ENCODE data around the gene TDRKH.
A peak's percentile ranks its signal among the peaks of the same experiment; 100 is the strongest.
"Not testable (repeated sequence)": the region's sequence is repeated elsewhere in the genome, so short reads cannot be mapped to it uniquely, and the experiment has no call there.

TDRKH gene

DNA sequence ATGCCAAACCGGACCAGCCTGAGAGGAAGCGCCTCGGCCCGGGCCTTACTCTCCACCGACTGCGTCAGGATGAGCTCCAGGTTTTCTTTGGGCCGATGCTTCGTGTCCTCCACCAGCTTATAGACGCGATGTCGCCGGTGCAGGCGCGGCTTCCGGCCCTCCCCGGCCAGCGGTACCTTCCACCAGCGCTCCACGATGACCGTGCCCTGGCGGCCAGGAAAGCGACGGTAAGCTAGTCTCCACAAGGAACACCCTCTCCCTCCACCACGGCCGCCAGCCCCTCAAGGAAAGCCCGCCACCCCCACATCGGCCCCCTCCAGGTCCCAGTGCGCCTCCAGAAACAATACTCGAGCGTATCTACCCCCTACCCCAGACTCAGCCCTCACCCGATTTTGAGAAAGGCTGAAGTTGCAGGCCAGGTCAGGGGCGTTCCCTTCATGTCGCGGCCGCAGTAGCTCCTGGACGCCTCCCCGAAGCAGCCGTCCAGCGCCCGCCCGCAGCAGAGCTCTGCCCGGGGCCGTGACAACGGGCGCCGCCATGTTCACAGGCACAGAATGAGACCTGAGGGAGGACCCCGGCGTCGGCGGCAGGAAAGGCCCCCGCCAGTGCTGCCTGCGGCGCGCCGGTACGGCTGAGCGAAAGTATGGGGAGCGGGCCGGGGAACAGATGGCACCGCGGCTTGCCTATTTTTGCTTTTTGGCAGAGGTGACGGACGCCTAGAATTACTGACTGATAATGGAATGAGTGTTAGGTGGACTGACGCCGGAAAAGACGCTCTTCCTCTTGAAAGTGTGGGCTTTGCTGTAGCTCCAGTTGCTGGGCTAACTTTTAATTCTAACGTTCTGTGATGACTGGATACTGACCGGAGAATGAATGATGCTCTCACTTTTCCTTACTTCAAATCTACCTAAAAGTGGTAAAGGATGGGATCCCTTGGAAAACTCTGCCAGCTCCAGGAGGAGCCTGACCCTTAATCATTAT is 27.1 kb downstream of the TDRKH start, which contains the start of gene MRPL9:
Gene MRPL9 (minus strand): TSS at position 556 of the 981 bp plus-strand sequence. CDS start 17 bp downstream, at position 539.
- DNase-seq (ENCODE audit: low read depth): peak; percentile 85

DNA sequence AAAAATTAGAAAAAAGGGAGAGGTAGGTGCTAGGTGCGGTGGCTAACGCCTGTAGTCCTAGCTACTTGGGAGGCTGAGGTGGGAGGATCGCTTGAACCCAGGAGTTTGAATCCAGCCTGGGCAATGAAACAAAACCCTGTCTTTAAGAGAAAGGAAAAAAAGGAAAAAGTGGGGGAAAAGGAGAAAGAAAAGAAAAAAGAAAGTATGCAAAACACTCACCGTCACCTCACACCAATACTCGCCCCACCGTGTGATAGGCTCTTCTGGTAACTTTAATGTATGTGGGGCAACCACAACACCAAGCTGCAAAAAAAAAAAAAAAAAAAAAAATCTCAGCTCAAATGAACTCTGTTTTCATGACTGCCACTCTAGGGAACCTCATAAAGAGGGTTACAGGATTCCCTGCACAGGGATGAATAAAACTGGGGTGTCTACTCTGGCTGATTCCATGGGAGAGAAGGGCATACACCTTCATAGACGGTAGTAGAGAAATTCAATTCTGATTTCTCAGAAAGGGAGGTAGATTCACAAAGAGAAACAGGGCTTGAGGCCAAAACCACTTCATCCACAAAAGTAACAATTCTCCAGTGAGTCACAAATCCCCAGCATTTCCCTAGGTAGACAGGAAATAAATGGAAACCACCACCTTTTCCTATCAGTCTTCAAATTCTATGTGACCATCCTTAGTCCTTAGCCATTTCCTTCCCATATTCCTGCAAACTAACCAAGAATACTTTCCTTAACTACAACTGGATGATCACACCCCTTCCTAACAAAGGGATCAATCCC is 29.5 kb downstream of the TDRKH start:
- no peak for DNase-seq (ENCODE audit: low read depth)

DNA sequence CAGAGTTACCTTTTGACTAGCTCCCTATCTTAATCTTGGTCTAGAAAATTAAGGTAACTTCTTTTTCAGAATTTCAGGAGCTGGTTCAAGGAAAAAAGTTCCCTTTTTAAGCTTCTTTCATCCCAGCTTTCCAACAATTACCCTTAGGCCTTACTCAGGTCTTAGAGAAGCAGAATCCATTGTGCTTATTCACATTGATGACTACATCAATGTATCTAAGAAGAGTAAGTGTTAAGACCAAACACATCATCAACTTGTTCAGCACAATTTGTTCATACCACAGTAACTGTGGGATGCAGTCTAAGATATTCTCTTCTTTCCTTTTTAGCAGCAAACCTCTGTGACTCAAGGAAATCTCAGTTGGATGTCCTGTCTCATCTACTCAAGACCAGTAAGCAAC is 31.1 kb downstream of the TDRKH start:
- DNase-seq (ENCODE audit: low read depth): no peak

DNA sequence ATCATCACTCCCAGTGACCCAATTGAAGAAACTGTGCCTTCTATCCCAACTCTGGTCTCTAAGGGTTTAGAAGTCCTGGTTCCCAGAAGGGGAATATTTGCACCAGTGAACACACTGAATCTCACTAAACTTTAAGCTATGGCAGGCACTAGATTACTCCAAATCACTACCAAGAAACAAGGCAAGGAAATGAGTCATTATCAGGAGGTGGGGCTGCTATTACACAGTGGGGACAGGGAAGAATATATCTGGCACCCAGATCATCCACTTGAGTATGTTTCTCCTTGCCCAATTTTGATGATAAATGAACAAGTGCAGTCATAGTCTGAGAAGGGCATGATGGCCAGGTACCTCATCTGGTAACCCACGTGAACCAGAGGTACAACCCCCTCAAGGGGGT is 34.0 kb downstream of the TDRKH start:
- DNase-seq (ENCODE audit: low read depth): no peak

GRCh38 chr1:151741516-151741915 is 48.8 kb downstream of the TDRKH start:
- DNase-seq (ENCODE audit: low read depth): no peak

- DNase-seq (ENCODE audit: low read depth): no peak
These were observed 50.5 kb downstream of the TDRKH start for GRCh38 chr1:151739590-151740355.

GRCh38 chr1:151737479-151737878 is 52.8 kb downstream of the TDRKH start:
- no peak for DNase-seq (ENCODE audit: low read depth)

DNA sequence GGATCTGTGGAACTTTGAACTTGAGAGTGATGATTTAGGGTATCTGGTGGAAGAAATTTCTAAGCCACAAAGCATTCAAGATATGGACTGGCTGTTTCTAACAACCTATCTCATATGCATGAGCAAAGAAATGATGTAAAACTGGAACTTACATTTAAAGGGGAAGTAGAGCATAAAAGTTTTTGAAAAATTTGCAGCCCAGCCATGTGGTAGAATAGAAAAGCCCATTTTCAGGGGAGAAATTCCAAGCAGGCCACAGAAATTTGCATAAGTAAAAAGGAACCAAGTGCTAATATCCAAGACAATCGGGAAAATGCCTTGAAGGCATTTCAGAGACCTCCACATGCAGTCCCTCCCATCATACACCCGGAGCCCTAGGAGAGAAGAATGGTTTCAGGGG is 53.3 kb downstream of the TDRKH start:
- DNase-seq (ENCODE audit: low read depth): no peak

DNA sequence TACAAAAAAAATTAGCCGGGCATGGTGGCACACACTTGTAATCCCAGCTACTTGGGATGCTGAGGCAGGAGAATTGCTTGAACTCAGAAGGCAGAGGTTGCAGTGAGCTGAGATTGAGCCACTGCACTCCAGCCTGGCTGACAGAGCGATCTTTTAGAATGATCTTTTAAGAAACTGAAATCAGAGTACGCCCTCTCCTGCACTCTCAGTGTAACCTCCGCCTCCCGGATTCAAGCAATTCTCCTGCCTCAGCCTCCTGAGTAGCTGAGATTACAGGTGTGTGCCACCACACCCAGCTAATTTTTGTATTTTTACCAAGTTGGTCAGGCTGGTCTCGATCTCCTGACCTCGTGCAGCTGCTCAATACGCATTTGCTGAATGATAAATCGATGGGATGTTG is 56.3 kb downstream of the TDRKH start:
- not testable (repeated sequence) for DNase-seq (ENCODE audit: low read depth)

GRCh38 chr1:151733126-151733525 is 57.2 kb downstream of the TDRKH start:
- DNase-seq (ENCODE audit: low read depth): no peak

- no peak for DNase-seq (ENCODE audit: low read depth)
These were observed 60.4 kb downstream of the TDRKH start for GRCh38 chr1:151729966-151730291.

GRCh38 chr1:151729157-151729965 is 60.9 kb downstream of the TDRKH start:
- DNase-seq (ENCODE audit: low read depth): no peak

- no peak for DNase-seq (ENCODE audit: low read depth)
These were observed 61.9 kb downstream of the TDRKH start for GRCh38 chr1:151728151-151729054.

DNA sequence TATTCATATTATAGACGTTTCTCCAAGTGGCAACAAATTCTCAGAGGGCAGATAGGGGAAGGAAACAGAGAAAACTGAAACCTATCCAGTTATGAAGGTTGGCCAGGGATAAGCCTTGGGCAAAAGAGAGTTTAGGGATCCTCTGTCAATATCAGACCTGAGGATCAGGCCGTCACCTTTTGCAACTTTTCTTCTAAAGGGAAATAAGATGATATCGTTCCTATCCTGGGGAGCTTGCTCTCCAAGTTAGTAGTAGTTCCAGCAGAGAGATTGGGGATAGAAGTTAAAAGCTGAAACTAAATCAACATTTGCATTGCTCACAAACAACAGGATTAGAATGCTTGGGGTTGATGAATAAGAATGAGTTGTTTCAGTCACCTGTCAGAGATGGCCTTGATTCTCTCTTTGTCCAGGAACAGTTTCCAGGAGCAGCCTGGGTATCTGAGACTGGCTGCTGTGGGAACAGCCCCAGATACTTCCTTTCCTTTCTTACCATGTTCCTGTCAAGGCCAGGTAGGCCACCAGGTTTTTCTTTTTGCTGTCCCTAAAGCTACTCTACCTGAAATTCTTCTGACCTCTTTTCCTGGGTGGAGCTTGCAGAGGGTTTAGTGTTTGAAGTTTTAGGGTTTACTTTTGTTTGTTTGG is 66.5 kb downstream of the TDRKH start:
- no peak for DNase-seq (ENCODE audit: low read depth)
